ENCODE measurements around the gene ST6GALNAC6.

ST6GALNAC6 gene

DNA sequence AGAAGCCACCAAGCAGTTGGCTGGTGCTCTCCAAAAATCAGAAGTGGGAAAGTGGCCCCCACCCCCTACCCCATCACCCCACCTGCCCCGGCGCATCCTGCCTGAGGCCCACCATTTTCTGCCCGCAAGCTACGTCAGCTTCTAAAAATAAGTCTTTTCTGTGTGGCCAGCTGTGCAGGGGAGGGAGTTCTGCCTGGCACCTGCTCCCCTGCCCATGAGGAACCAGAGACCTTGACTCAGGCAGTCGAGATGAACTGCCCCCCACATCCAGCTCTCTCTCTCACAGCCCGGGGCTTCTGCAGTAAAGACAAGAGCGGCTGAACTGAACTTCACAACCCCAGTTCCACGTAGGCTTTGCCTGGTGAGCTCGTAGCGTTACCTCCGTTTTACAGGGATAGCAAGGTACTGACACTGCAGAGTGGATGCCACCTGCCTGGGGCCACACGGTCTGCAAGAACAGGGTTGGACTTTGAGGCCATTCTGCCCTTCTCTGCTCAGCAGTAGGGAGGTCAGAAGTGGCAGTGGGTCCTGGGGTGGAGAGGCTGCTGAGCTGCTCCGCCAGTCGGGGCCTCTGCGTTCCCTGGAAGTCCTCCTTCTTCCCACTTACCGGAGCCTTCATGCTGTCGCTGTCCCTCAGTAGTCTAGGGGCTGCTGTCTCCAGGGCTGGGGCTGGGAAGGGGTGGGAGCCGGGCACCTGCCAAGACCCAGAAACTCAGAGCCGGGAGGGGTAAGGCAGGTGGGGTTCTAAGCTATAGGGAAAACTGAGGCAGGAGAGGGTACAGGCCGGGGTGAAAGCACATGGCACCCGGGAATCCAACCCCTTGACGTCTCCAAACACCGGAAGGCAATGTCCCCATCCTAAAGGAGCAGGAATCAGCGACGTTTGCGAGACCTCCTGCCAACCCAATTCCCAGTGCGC lies 16.7 kb upstream of the ST6GALNAC6 start:
- peak; percentile 16 to 22 for DNase-seq

DNA sequence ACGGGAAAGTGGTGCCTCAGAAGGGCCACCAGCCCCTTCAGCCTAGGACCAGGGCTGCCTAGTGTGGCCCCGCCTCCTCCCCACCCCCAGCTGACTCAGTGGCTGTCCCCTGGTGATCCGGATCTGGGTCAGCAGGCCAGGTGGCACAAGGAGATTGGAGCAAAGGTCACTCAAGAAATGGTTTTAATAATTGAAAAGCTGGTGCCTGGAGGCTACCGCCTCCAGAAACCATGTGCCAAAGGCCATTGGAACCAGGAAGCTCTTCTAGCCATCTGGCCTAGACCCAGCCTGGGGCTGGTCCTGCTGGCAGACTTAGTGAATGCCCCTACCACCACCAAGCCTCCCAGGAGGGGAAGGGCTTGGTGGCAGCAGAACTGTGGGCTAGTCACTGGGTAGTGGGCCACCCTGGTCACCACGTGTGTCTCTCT lies 15.9 kb upstream of the ST6GALNAC6 start:
- DNase-seq: peak; percentile 16 to 25

DNA sequence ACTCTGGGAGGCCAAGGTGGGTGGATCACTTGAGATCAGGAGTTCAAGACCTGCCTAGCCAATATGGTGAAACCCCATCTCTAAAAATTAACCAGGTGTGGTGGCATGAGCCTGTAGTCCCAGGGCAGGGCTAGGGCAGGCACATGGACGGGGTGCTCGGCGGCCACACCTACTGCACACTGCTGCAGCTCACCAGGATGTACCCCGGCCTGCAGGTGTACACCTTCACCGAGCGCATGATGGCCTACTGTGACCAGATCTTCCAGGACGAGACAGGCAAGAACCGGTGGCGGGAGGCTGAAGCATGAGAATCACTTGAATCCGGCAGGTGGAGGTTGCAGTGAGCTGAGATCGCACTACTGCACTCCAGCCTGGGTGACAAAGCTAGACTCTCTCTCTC lies 14.3 kb upstream of the ST6GALNAC6 start:
- no peak for DNase-seq

DNA sequence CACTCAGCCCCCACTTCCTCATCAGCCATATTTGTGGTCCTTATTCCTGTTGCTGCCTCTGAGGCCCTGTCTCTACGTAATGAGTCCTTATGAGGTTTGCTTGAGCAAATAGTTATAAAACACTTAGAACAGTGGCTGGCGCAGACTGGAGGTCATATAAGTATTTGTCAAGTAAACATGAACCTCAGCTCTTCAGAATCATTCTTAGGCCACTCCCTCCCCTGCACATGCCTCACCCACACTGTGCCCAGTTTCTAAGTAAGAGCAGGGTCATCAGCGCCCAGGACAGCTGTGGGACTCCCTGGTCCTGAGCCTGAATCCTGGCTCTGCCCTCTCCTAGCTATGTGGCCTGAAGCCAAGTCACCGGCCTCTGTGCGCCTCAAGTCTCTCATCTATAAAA lies 13.5 kb upstream of the ST6GALNAC6 start:
- DNase-seq: no peak

DNA sequence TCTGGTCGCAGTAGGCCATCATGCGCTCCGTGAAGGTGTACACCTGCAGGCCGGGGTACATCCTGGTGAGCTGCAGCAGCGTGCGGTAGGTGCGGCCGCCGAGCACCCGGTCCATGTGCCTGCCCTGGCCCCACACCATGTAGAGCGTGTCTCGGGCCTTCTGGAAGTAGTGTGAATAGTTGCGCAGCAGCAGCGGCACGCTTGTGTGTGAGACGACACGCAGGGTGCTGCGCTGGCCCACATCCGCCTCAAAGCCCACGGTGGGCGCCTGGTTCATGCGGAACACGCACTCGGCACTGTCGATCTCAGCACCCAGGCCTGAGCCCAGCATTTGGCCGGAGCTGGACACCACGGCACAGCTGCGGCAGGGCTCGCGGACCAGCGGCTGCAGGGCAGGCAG lies 12.9 kb upstream of the ST6GALNAC6 start:
- no peak for DNase-seq

DNA sequence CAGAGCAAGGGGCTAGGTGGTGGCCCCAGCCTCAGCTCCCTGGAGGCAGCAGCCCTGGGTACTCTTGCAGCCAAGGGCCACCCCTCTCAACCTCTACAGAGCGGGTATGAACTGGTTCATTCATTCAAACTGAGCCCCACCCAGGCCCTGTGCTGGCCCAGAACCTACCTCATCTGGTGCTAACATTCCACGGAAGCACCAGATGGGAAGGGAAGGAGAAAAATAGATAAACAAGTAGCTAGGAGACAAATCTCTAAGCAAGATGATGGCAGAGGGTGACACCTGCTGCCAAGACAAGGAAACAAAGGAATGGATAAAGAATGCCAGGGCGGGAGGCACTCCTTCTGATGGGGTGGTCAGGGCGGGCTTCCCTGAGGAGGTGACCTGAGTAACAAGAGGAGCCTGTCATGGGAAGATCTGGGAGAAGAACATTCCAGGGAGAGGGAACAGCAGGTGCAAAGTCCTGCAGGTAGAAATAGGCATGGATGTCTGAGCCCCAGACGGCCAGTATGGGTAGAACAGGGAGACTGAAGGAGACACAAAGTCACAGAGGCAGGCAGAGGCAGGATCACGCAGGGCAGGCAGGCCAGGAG lies 11.3 kb upstream of the ST6GALNAC6 start:
- no peak for DNase-seq

DNA sequence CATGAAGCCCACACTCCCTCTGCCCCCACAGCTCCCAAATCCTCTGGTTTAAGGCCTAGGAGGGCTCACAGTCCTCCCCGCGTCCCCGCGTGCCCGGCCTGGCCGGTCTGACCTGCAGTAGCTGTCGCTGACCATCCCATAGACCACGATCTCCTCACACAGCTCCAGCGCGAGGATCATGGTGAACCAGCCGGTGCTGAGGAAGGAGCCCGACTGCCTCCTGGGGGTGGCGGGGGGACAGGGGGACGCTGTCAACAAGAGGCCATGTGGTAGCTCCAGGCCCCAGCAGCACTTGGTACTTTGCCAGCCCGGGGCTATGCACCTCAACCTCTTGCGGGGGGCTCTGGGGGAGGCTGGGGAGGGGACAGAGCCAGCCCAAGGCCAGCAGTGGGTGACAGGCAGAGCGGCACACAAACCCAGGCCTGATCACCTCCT lies 10.5 kb upstream of the ST6GALNAC6 start:
- no peak for DNase-seq

DNA sequence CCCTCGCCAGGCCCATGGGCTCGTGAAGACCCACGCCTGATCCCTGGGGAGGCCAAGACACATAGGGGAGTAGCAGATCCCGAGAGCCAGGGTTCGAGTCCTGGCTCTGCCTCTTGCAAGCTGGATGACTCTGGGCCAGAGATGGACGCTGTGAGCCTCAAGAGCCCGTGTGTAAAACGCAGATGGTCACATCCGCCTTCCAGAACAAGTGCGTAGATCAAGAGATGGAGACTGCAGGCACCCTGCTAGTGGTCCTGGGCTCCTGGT lies 9.2 kb upstream of the ST6GALNAC6 start:
- no peak for DNase-seq

DNA sequence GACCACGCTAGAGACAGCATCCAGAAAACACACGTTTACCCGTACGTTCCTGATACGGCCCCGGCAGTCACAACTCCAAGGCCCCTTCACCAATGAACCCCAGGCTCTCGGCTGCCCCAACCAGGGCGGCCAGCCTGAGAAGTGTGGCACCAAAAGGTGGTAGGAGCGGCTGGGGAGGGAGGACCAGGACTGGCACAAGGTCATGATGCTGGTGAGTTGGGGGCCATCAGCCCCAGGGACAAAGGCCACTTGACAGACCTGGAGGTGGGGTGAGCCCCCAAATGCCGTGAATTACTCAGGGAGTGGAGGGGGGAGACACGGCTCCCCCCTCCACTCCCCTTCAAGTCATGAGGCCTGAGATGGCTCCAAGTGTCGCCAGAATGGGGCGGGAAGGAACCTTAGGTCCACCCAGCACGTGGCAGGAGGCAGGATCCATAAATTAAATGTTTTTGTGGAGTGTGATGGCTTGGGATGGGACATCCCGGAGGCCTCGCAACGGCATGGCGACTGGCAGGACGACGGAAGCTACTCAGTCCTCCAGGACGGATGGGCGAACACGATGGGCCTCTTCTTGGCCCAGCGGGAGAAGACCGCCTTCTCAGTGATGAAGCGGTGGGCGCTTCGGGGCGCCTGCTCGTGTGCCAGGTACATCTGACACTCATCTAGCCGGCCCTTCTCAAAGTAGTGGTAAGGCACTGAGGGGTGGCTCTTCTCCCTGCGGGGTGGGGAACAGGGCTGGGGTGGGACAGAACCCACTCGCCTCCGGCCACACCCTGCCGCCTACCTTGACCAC lies 8.7 kb upstream of the ST6GALNAC6 start:
- DNase-seq: no peak

DNA sequence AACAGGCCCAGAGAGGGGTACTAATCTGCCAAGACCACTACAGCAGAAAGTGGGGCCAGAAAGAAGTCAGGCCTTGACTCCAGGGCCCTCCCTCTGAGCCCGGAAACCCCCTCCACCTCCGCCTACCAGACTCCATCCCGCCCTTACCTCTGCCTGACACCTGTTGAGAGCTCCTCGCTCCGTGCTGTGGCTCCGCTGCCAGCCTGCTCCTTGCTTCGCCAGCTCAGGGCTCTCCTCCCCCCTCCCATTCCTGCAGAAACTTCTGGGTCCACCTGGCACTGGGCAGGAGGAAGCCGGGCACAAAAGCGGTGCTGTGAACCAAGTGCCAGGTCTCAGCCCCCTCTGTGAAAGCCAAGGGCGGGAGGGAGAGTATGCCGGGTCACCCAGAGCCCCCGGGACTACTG lies 6.4 kb upstream of the ST6GALNAC6 start:
- DNase-seq: peak; percentile 52 to 68

DNA sequence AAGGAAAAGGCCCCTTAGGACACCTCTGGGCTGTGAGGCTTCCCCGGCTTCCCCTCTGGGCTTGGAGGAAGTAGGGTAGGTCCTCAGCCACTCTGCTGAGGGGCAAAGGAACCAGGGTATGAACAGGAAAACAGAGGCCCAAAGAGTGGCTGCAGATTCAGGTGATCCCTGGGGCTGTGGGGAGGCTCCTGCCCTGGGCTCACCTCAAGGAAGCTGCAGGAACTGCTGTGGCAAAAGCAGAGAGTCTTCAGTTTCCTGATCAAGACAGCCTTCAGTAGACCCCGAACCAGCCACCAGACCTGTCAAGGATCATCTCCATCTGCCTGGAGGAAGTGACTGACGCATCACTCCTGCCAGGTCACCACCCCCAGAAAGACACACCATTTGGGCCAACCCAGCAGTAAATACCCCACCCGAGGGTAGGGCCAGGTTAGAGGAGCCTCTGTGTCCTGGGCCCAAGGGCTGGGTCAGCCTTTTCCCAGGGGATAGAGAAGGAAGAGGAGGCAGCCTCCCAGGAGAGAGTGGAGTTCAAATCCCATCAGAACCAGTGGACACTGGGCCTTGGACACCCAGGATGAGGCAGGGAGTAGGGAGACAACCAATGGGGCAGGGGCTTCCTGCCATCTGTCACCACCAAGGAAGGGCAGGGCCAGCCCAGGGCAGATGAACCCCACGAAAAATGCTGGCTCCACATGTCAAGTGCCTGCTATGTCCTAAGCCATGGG lies 5.8 kb upstream of the ST6GALNAC6 start:
- peak; percentile 57 to 61 for DNase-seq

DNA sequence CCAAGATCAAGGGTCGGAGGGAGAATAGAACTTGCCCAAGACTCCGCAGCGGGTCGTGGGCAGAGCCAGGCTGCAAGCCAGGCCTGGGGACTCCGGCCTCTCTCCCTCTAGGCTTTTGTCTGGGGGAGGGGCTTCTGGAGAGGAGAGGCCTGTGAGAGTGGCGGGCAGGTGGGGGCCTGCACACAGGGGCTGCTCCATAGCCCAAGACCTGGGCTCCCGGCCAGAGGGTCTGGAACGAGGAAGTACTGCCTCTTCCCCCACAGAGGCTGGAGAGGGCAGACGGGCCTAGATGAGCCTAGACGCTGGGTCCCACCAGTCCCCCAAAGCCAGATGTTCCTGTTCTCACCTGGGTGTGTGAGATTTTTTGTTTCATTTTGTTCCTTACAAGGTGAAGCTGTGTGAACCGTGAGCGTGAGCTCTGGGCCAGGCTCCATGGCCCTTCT lies 5.2 kb upstream of the ST6GALNAC6 start:
- DNase-seq: peak; percentile 24 to 33

DNA sequence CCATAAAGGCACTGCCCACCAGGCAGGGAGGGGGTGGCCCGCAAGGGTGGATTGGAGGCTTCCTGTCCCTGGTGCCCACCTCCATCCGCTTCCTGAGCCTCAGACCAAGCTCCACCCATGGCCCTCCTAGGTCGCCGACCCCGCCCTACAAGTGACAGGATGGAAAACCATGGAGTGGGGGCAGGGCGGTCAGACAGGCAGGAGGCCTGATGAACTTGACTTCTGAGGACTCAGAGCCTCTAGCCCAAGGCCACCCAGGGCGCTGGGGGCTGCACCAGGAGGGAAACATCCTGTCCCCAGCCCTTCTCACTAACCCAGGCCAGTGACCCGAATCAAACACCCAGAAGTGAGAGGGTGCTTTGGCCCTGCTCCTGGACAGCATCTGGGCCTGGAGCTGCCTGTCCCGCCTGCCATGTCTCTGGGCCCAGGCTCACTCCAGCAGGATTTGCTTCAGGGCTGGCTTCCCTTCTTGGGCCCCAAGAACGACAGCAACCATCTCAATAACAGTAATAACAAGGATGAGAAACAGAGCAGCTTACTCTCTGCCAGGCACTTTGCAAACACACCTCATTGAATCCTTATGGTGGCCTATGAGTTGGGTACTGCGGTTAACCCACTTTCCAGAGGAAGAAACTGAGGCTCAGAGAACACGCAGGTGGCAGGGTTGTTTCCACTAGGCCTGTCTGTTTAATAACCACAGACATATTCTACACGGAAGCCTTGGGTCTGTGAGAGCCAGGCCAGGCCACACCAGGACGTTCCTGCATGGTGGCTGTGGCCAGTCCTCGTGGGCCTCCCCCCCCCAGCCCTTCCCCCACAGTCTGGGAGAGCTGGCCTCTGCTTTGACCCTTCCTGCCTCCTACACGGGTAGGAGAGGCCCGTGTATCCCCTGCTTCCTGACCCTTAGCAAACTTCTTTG lies 4.4 kb upstream of the ST6GALNAC6 start:
- peak; percentile 80 to 91 for DNase-seq

DNA sequence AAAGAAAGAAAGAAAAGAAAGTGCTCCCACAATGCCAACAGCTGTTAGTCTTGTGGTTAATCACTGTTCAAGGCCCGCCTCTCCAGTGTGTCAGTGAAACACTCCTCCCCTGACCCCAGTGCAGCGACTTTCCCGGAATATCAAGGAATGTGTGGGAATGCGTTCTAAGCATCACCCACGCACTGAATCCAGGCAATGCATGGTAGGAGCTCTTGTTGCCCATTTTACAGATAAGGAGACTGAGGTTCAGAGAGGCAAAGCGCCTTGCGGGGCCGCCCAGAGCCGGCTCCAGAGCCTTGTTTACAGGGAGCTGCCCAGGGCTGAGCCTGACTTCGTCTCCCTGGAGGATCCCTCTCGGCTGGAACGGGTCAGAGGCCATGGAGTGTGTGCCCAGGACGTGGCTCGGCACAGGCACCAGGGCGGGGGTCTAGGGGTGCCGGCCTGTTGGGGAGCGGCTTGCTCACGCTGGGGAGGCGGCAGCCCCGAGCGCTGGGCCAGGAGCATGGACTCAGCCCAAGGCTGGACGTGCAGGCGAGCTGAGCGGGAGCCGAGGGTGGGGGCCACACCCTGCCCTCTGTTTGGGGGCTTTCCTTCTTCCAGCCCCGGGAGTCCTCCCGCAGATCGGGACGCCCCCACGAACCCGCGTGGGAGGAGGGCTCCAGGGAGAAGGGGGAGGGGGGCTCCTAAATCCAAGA lies 823 bp downstream of the ST6GALNAC6 start:
- no peak for DNase-seq

DNA sequence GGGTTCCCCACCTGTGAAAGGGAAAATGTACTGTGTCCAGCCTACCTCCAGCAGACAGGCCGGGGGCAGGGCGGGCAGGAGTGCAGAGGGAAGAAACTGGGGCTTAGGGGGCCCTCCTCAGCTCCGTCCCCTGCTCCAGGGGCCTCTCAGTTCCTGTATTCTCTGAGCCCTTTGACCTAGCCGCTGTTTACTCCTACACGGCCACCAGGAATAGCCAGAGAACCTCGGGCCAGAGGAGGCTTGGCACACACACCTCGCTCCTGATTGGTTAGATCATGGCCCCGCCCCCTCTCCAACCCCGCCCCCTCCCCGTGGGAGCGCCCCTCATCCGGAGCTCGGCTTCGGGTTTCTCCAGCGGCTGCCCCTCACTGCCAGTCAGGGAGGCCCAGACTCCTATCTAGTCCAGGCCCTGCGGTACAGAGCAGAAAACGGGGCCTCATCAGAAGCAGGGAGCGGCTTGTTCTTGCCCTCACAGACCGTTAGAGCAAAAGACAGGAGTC lies 2.2 kb downstream of the ST6GALNAC6 start:
- peak in 1 of 2 donors; percentile 46 for DNase-seq

DNA sequence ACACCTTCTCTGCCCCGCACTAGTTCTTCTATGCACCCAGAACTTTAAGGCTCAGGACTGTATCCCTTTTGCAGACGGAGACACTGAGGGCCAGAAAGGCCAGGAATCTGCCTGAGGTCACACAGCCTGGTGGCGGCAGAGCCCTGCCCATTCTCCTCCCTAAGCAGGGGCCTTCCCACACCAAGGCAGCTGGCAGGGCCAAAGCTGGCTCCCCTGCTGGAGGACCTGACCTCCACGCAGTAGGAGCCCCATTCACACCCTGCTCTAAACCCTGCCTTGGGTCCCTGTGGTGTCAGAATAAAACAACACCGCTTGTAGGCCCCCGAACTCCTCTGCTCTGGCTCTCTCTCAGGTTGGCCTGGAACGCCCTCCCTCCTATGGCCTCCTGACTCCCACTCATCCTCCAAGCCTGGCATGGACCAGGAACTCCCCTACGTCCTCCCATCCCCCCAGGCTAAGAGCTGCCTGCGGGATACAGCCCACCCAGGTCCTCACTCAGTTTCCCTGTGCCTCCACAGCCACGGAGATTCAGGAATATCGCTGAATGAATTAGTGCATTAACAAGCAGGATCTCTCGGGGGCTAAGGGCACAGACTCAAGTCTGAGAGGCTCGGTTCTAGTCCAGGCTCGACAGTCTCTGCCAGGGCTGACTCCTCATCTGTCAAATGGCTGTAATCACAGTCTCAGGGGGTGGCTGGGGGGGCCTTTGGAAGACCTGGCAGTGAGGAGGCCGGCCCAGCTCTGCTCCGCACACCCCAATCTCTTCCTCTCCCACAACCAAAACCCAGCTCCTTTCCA lies 2.8 kb downstream of the ST6GALNAC6 start:
- no peak for DNase-seq

DNA sequence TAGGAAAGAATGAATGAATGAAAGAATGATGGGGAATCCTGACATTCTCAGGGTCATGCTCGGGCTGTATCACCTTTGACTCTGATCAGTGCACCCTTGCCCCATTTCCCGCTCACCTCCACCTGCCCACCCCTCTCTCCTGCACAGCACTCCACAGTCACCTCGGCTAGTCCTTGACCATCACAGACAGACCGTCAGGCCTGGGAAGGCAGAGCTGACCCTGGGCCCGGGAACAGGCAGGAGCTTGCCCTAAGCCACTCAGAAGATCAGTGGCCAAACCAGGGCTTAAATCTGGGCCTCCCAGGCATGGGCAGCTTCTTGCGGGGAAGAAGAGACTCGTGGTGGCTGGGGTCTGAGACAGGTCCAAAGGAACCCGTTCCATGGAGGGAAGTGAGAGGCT lies 3.6 kb downstream of the ST6GALNAC6 start:
- DNase-seq: no peak

DNA sequence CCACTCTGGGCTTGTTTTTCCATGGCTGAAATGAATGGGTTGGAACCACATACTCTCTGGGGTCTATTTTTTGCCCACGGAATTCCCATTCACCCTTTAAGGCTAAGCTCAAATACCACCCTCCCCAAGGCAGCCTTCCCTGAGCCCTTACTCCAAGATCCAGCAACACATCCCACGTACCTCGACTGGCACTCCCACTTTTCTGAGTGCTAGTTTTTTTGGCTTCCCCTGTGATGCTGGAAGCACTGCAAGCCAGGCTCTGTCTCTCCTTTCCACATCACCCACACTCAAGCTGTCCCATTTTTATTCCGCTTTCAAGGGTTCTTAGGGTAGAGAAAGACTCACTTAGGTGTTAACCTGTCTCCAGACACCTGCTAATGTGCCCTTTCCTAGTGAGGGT lies 6.0 kb downstream of the ST6GALNAC6 start:
- no peak for DNase-seq

DNA sequence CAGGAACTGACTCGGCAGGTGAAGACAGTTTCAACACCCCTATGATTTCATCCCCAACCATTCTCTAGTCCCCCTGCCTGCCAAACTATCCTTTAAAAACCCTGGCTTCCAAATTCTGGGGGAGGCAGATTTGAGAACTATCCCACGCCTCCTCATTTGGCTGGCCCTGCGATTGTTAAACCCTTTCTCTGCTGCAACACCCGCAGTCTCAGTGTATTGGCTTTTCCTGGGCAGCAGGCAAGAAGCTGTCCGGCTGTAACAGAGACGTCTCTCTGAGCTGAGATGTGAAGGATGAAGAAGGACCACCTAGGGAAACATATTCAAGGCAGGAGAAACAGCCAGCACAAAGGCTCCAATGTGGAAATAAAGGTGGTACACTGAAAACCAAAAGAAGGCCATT lies 6.6 kb downstream of the ST6GALNAC6 start:
- no peak for DNase-seq

DNA sequence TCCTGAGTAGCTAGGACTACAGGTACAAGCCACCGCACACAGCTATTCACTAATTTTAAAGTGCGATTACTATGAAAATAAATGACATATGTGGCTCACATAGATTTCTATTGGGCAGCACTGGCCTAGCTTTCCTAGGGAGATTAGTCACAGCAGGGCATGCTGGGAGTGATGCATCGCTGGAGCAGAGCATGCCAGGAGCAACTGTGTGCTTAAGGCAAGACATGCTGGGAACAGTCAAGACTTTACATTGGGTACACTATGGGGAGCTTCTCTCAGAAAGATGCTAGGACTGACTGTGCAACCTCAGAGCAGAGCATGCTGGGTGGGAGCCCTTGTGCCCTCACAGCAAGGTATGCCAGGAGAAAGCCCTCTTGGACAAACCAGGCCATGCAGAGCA lies 9.3 kb downstream of the ST6GALNAC6 start:
- no peak for DNase-seq

Measured in stimulated activated CD4-positive, alpha-beta T cell treated with anti-CD3 and anti-CD28 coated beads, Interleukin-2, amount 100 ng/mL, for 24 hours (primary cell).